ENCODE data around the gene LGALS7. TPM values are rescaled to one million over a fixed set of nuclear protein-coding genes. Genes with fewer than 3 reads are reported as not detected.

The LGALS7 gene
- total and polyA plus RNA-seq, 2 experiments from 2014 or later = 1.2 TPM; not detected in 1

DNA sequence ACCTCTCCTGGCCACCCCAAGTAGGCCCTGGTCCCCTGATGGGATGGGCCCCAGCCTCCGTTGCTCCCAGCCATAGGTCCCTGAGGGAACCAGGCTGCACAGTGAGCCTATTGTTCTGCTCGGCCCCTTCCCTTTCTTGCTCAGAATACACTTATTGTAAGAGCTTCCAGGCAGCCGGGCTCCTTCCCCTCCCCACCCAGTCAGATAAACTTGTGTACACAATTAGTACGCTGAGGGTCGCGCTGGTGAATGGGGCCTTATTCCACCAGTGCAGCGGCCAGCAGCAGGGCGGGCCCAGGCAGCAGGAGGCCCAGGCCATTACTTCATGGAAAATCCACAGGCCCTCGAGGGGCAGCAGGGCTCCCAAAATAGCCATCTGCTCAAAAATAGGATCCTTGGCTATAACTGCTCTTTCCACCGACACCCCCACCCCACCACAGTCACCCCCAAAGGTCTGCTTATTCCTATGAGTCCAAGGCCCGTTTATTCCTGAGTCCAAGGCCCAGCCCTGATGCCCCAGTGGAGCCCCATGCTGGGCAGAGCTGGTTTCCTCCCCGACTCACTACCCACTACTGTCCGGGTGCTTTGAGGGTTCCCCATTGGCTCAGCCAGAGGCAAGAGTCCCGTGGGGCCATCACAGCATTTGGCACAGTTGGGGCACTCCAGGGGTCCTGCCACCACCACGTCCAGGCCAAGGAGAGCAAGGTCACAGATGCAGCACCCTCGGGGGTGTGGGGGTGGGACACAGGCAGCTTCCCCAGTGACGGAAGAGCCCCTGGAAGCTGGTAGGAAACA lies 51.1 kb downstream of the LGALS7 start:
- Histone ChIP-seq H2AFZ (no peak overlapping the region), H3K27me3 (no peaks in the 10 kb centered on the region), H3K4me1 (ENCODE audit: insufficient read depth) (peaks cover 14% of the 10 kb centered on the region), H4K20me1 (ENCODE audit: insufficient read depth, poor library complexity, severe bottlenecking) (no peaks in the 10 kb centered on the region), H3K4me2 (no peak overlapping the region), H3K79me2 (peaks cover 5% of the 10 kb centered on the region), H3K4me3 (no peak overlapping the region), H3K9me2 (replicated peaks; ENCODE audit: insufficient read depth) (no peaks in the 10 kb centered on the region), H3K27ac (peak overlapping the region; percentile 89), H3K36me3 (replicated peaks; ENCODE audit: insufficient read depth, low read depth) (no peaks in the 10 kb centered on the region), H3K9me3 (ENCODE audit: low read depth) (no peaks in the 10 kb centered on the region)
- TF ChIP-seq CTCF (IDR thresholded peaks at IDR 0.05; ENCODE audit: poor library complexity) (no peak), EZH2 (IDR thresholded peaks at IDR 0.05; ENCODE audit: borderline replicate concordance) (no peak), EZH2phosphoT487 (IDR thresholded peaks at IDR 0.05; ENCODE audit: low read depth, severe bottlenecking, unreplicated experiment) (no peak)
- 64% methylated on average over 16 of the region's 17 CpGs for WGBS (ENCODE audit: low lambda C conversion rate, missing lambda C conversion rate)
- no peak for DNase-seq (ENCODE audit: low spot score)

GRCh38 chr19:38721496-38721895 lies 51.8 kb downstream of the LGALS7 start:
- TF ChIP-seq EZH2phosphoT487 (IDR thresholded peaks at IDR 0.05; ENCODE audit: low read depth, severe bottlenecking, unreplicated experiment) (no peak), EZH2 (IDR thresholded peaks at IDR 0.05; ENCODE audit: borderline replicate concordance) (no peak), CTCF (IDR thresholded peaks at IDR 0.05; ENCODE audit: poor library complexity) (no peak)
- no peak for DNase-seq (ENCODE audit: low spot score)
- H3K9me3 ChIP-seq (ENCODE audit: low read depth) = no peaks in the 10 kb centered on the region
- H2AFZ ChIP-seq = no peak overlapping the region
- peaks cover 5% of the 10 kb centered on the region for H3K79me2 ChIP-seq
- H3K4me2 ChIP-seq = no peak overlapping the region
- H3K4me3 ChIP-seq = no peak overlapping the region
- H3K27ac ChIP-seq = peak overlapping the region; percentile 89
- H4K20me1 ChIP-seq (ENCODE audit: insufficient read depth, poor library complexity, severe bottlenecking) = no peaks in the 10 kb centered on the region
- H3K36me3 ChIP-seq (replicated peaks; ENCODE audit: insufficient read depth, low read depth) = no peaks in the 10 kb centered on the region
- 97% methylated on average over 20 of the region's 20 CpGs for WGBS (ENCODE audit: low lambda C conversion rate, missing lambda C conversion rate)
- H3K4me1 ChIP-seq (ENCODE audit: insufficient read depth) = peaks cover 14% of the 10 kb centered on the region
- H3K27me3 ChIP-seq = no peaks in the 10 kb centered on the region
- no peaks in the 10 kb centered on the region for H3K9me2 ChIP-seq (replicated peaks; ENCODE audit: insufficient read depth)

Small RNA genes lying within 50 kb of the gene (small RNA-seq; reads per million reads assigned to genes)
- gene RNU6-140P = not detected

Other genes with a start within 250 kb of the LGALS7 start
- 0.57 and 0.96 TPM in 2 replicates for gene MAP4K1, start 155.6 kb downstream of the LGALS7 start, total RNA-seq
- gene MAP4K1, start 155.6 kb downstream of the LGALS7 start, polyA plus RNA-seq = 2.6 and 4.5 TPM in 2 replicates
- gene EIF3K, start 154.3 kb downstream of the LGALS7 start, total RNA-seq = 309 and 354 TPM in 2 replicates
- 170 and 171 TPM in 2 replicates for gene EIF3K, start 154.3 kb downstream of the LGALS7 start, polyA plus RNA-seq
- 278 and 321 TPM in 2 replicates for gene ACTN4, start 125.9 kb downstream of the LGALS7 start, total RNA-seq
- gene ACTN4, start 125.9 kb downstream of the LGALS7 start, polyA plus RNA-seq = 54.4 and 59.3 TPM in 2 replicates
- 12.5 and 26.6 TPM in 2 replicates for gene CAPN12, start 29.0 kb downstream of the LGALS7 start, total RNA-seq
- gene CAPN12, start 29.0 kb downstream of the LGALS7 start, polyA plus RNA-seq = 24.3 and 38.9 TPM in 2 replicates
- 0.64 TPM in 1 of 2 replicates, not detected in the other for gene LGALS7B, start 15.7 kb upstream of the LGALS7 start, total RNA-seq
- gene LGALS7B, start 15.7 kb upstream of the LGALS7 start, polyA plus RNA-seq = 0.72 TPM in 1 of 2 replicates, not detected in the other
- 147 and 148 TPM in 2 replicates for gene LGALS4, start 39.4 kb upstream of the LGALS7 start, total RNA-seq
- gene LGALS4, start 39.4 kb upstream of the LGALS7 start, polyA plus RNA-seq = 181 and 199 TPM in 2 replicates
- 125 and 133 TPM in 2 replicates for gene ECH1, start 58.3 kb upstream of the LGALS7 start, total RNA-seq
- gene ECH1, start 58.3 kb upstream of the LGALS7 start, polyA plus RNA-seq = 272 and 284 TPM in 2 replicates
- gene HNRNPL, start 76.5 kb upstream of the LGALS7 start, total RNA-seq = 154 and 209 TPM in 2 replicates
- 169 and 184 TPM in 2 replicates for gene HNRNPL, start 76.5 kb upstream of the LGALS7 start, polyA plus RNA-seq
- 3.9 and 5.6 TPM in 2 replicates for gene RINL, start 104.8 kb upstream of the LGALS7 start, total RNA-seq
- gene RINL, start 104.8 kb upstream of the LGALS7 start, polyA plus RNA-seq = 4.6 and 7.7 TPM in 2 replicates
- gene SIRT2, start 126.1 kb upstream of the LGALS7 start, total RNA-seq = 52.1 and 61.9 TPM in 2 replicates
- 75.9 and 78.7 TPM in 2 replicates for gene SIRT2, start 126.1 kb upstream of the LGALS7 start, polyA plus RNA-seq
- gene NFKBIB, start 126.5 kb upstream of the LGALS7 start, total RNA-seq = 20.8 and 24.1 TPM in 2 replicates
- 29.6 and 30.1 TPM in 2 replicates for gene NFKBIB, start 126.5 kb upstream of the LGALS7 start, polyA plus RNA-seq
- not detected in 2 replicates for gene CCER2, start 138.7 kb upstream of the LGALS7 start, total RNA-seq
- 0.74 and 1.1 TPM in 2 replicates for gene CCER2, start 138.7 kb upstream of the LGALS7 start, polyA plus RNA-seq
- gene SARS2, start 157.2 kb upstream of the LGALS7 start, total RNA-seq = 24.2 and 27.3 TPM in 2 replicates
- 47.7 and 67.6 TPM in 2 replicates for gene SARS2, start 157.2 kb upstream of the LGALS7 start, polyA plus RNA-seq
- 35.8 and 43.4 TPM in 2 replicates for gene MRPS12, start 157.4 kb upstream of the LGALS7 start, total RNA-seq
- 61.1 and 66.8 TPM in 2 replicates for gene MRPS12, start 157.4 kb upstream of the LGALS7 start, polyA plus RNA-seq
- gene FBXO17, start 202.2 kb upstream of the LGALS7 start, total RNA-seq = 41.9 and 48.4 TPM in 2 replicates
- 49.4 and 59.9 TPM in 2 replicates for gene FBXO17, start 202.2 kb upstream of the LGALS7 start, polyA plus RNA-seq